ENCODE results near the gene CBFA2T3. TPM values are rescaled to one million over a fixed set of nuclear protein-coding genes. Genes with fewer than 3 reads are reported as not detected.

Gene CBFA2T3
- total and polyA plus RNA-seq, 2 donors, result 11.2 to 19.1 TPM

GRCh38 chr16:88993166-88993761, 16.3 kb upstream of the CBFA2T3 start:
- DNase-seq (ENCODE audit: low read depth in 6 of 9, low spot score in 9 of 9), result peak in 8 of 9 donors; percentile 53 to 91 (median 79)
- under 1% methylated on average over 6 of the region's 6 CpGs for WGBS

GRCh38 chr16:88992351-88993165, 15.6 kb upstream of the CBFA2T3 start:
- peaks cover 0 to 16% of the 10 kb centered on the region in 2 donors for H3K27me3 ChIP-seq (ENCODE audit: control insufficient read depth in 2 of 2, insufficient read depth in 1 of 2, low read length in 1 of 2)
- DNase-seq (ENCODE audit: low read depth in 6 of 9, low spot score in 9 of 9), result peak; percentile 74 to 95 (median 88)
- 24% methylated on average over 36 of the region's 36 CpGs for WGBS

More at GRCh38 chr16:88993166-88993761, 16.3 kb upstream of the CBFA2T3 start:
- peaks cover 10 to 40% of the 10 kb centered on the region in 2 donors for H3K9me3 ChIP-seq (ENCODE audit: control insufficient read depth in 2 of 2, insufficient read depth in 1 of 2, low read length in 1 of 2)
- peaks cover 49 to 72% of the 10 kb centered on the region in 2 donors for H3K4me1 ChIP-seq (ENCODE audit: control insufficient read depth in 2 of 2, insufficient read depth in 2 of 2, low read length in 2 of 2)
- H3K27ac ChIP-seq (ENCODE audit: low read depth in 1 of 2, low read length in 1 of 2), result peak overlapping the region; percentile 97 to 99
- H3K4me3 ChIP-seq (ENCODE audit: low read length in 2 of 2), result peak overlapping the region in 1 of 2 donors; percentile 30
- peaks cover 0 to 16% of the 10 kb centered on the region in 2 donors for H3K27me3 ChIP-seq (ENCODE audit: control insufficient read depth in 2 of 2, insufficient read depth in 1 of 2, low read length in 1 of 2)
- H3K36me3 ChIP-seq (ENCODE audit: control insufficient read depth in 2 of 2, insufficient read depth in 2 of 2, low read length in 1 of 2), result no peaks in the 10 kb centered on the region

GRCh38 chr16:88991813-88992350, 14.9 kb upstream of the CBFA2T3 start:
- no peak for DNase-seq (ENCODE audit: low read depth in 6 of 9, low spot score in 9 of 9)
- WGBS, result 96% methylated on average over 19 of the region's 19 CpGs
- H3K27me3 ChIP-seq (ENCODE audit: control insufficient read depth in 2 of 2, insufficient read depth in 1 of 2, low read length in 1 of 2), result peaks cover 0 to 14% of the 10 kb centered on the region in 2 donors
- H3K9me3 ChIP-seq (ENCODE audit: control insufficient read depth in 2 of 2, insufficient read depth in 1 of 2, low read length in 1 of 2), result peaks cover 2 to 26% of the 10 kb centered on the region in 2 donors
- H3K36me3 ChIP-seq (ENCODE audit: control insufficient read depth in 2 of 2, insufficient read depth in 2 of 2, low read length in 1 of 2), result no peaks in the 10 kb centered on the region
- H3K27ac ChIP-seq (ENCODE audit: low read depth in 1 of 2, low read length in 1 of 2), result peak overlapping the region in 1 of 2 donors; percentile 99
- H3K4me1 ChIP-seq (ENCODE audit: control insufficient read depth in 2 of 2, insufficient read depth in 2 of 2, low read length in 2 of 2), result peaks cover 55 to 84% of the 10 kb centered on the region in 2 donors
- H3K4me3 ChIP-seq (ENCODE audit: low read length in 2 of 2), result no peak overlapping the region

More at GRCh38 chr16:88992351-88993165, 15.6 kb upstream of the CBFA2T3 start:
- Histone ChIP-seq H3K4me1 (ENCODE audit: control insufficient read depth in 2 of 2, insufficient read depth in 2 of 2, low read length in 2 of 2) (peaks cover 52 to 78% of the 10 kb centered on the region in 2 donors), H3K36me3 (ENCODE audit: control insufficient read depth in 2 of 2, insufficient read depth in 2 of 2, low read length in 1 of 2) (no peaks in the 10 kb centered on the region), H3K9me3 (ENCODE audit: control insufficient read depth in 2 of 2, insufficient read depth in 1 of 2, low read length in 1 of 2) (peaks cover 7 to 33% of the 10 kb centered on the region in 2 donors), H3K27ac (ENCODE audit: low read depth in 1 of 2, low read length in 1 of 2) (peak overlapping the region; percentile 97 to 99), H3K4me3 (ENCODE audit: low read length in 2 of 2) (peak overlapping the region in 1 of 2 donors; percentile 30)

- DNase-seq (ENCODE audit: low read depth in 6 of 9, low spot score in 9 of 9), result no peak
- H3K27me3 ChIP-seq (ENCODE audit: control insufficient read depth in 2 of 2, insufficient read depth in 1 of 2, low read length in 1 of 2), result peaks cover 0 to 11% of the 10 kb centered on the region in 2 donors
- peaks cover 0 to 9% of the 10 kb centered on the region in 2 donors for H3K9me3 ChIP-seq (ENCODE audit: control insufficient read depth in 2 of 2, insufficient read depth in 1 of 2, low read length in 1 of 2)
- 96% methylated on average over 26 of the region's 26 CpGs for WGBS
- no peaks in the 10 kb centered on the region for H3K36me3 ChIP-seq (ENCODE audit: control insufficient read depth in 2 of 2, insufficient read depth in 2 of 2, low read length in 1 of 2)
- H3K4me1 ChIP-seq (ENCODE audit: control insufficient read depth in 2 of 2, insufficient read depth in 2 of 2, low read length in 2 of 2), result peaks cover 67 to 98% of the 10 kb centered on the region in 2 donors
- no peak overlapping the region for H3K27ac ChIP-seq (ENCODE audit: low read depth in 1 of 2, low read length in 1 of 2)
- H3K4me3 ChIP-seq (ENCODE audit: low read length in 2 of 2), result no peak overlapping the region
Observed at GRCh38 chr16:88989852-88990547, 13.0 kb upstream of the CBFA2T3 start.

- Histone ChIP-seq H3K27ac (ENCODE audit: low read depth in 1 of 2, low read length in 1 of 2) (peak overlapping the region in 1 of 2 donors; percentile 95), H3K4me1 (ENCODE audit: control insufficient read depth in 2 of 2, insufficient read depth in 2 of 2, low read length in 2 of 2) (peaks cover 67 to 98% of the 10 kb centered on the region in 2 donors), H3K36me3 (ENCODE audit: control insufficient read depth in 2 of 2, insufficient read depth in 2 of 2, low read length in 1 of 2) (no peaks in the 10 kb centered on the region), H3K9me3 (ENCODE audit: control insufficient read depth in 2 of 2, insufficient read depth in 1 of 2, low read length in 1 of 2) (peaks cover 0 to 6% of the 10 kb centered on the region in 2 donors), H3K27me3 (ENCODE audit: control insufficient read depth in 2 of 2, insufficient read depth in 1 of 2, low read length in 1 of 2) (peaks cover 0 to 5% of the 10 kb centered on the region in 2 donors), H3K4me3 (ENCODE audit: low read length in 2 of 2) (no peak overlapping the region)
- 93% methylated on average over 44 of the region's 44 CpGs for WGBS
- no peak for DNase-seq (ENCODE audit: low read depth in 6 of 9, low spot score in 9 of 9)
Observed at GRCh38 chr16:88988980-88989811, 12.2 kb upstream of the CBFA2T3 start.

GRCh38 chr16:88985521-88985920, 8.5 kb upstream of the CBFA2T3 start:
- H3K27ac ChIP-seq (ENCODE audit: low read depth in 1 of 2, low read length in 1 of 2), result peak overlapping the region in 1 of 2 donors; percentile 95
- no peak overlapping the region for H3K4me3 ChIP-seq (ENCODE audit: low read length in 2 of 2)
- H3K27me3 ChIP-seq (ENCODE audit: control insufficient read depth in 2 of 2, insufficient read depth in 1 of 2, low read length in 1 of 2), result peaks cover 0 to 5% of the 10 kb centered on the region in 2 donors
- no peaks in the 10 kb centered on the region for H3K36me3 ChIP-seq (ENCODE audit: control insufficient read depth in 2 of 2, insufficient read depth in 2 of 2, low read length in 1 of 2)
- WGBS, result 90% methylated on average over 13 of the region's 13 CpGs
- peaks cover 0 to 6% of the 10 kb centered on the region in 2 donors for H3K9me3 ChIP-seq (ENCODE audit: control insufficient read depth in 2 of 2, insufficient read depth in 1 of 2, low read length in 1 of 2)
- DNase-seq (ENCODE audit: low read depth in 6 of 9, low spot score in 9 of 9), result no peak
- peaks cover 66 to 95% of the 10 kb centered on the region in 2 donors for H3K4me1 ChIP-seq (ENCODE audit: control insufficient read depth in 2 of 2, insufficient read depth in 2 of 2, low read length in 2 of 2)

- DNase-seq (ENCODE audit: low read depth in 6 of 9, low spot score in 9 of 9), result no peak
- H3K27ac ChIP-seq (ENCODE audit: low read depth in 1 of 2, low read length in 1 of 2), result peak overlapping the region in 1 of 2 donors; percentile 95
Observed at GRCh38 chr16:88983771-88984687, 7.0 kb upstream of the CBFA2T3 start.

More at GRCh38 chr16:88983771-88984687, 7.0 kb upstream of the CBFA2T3 start:
- Histone ChIP-seq H3K36me3 (ENCODE audit: control insufficient read depth in 2 of 2, insufficient read depth in 2 of 2, low read length in 1 of 2) (no peaks in the 10 kb centered on the region), H3K4me3 (ENCODE audit: low read length in 2 of 2) (no peak overlapping the region), H3K27me3 (ENCODE audit: control insufficient read depth in 2 of 2, insufficient read depth in 1 of 2, low read length in 1 of 2) (peaks cover 0 to 5% of the 10 kb centered on the region in 2 donors), H3K9me3 (ENCODE audit: control insufficient read depth in 2 of 2, insufficient read depth in 1 of 2, low read length in 1 of 2) (peaks cover 0 to 6% of the 10 kb centered on the region in 2 donors), H3K4me1 (ENCODE audit: control insufficient read depth in 2 of 2, insufficient read depth in 2 of 2, low read length in 2 of 2) (peaks cover 64 to 85% of the 10 kb centered on the region in 2 donors)
- WGBS, result 87% methylated on average over 41 of the region's 41 CpGs

Measured in thymus (tissue), 11 donors.